HG02970 (cell line): ENCODE results near the gene ITPR2.
"Not testable (repeated sequence)": the region's sequence is repeated elsewhere in the genome, so short reads cannot be mapped to it uniquely, and the experiment has no call there.

Experiments
- ATAC-seq: cut with Tn5 transposase; IDR thresholded peaks from one replicate; pipeline ENCODE4 v1.9.1; 2021; ENCODE audit warnings: mild to moderate bottlenecking, moderate library complexity, moderate number of reproducible peaks; ENCODE audit not compliant: unreplicated experiment, low FRiP score

Gene ITPR2

GRCh38 chr12:26767116-26767515 is 65.9 kb downstream of the ITPR2 start:
- ATAC-seq: no peak

GRCh38 chr12:26762186-26762585 is 70.8 kb downstream of the ITPR2 start:
- ATAC-seq: no peak

GRCh38 chr12:26761775-26762174 is 71.2 kb downstream of the ITPR2 start:
- no peak for ATAC-seq

GRCh38 chr12:26760657-26761293 is 72.2 kb downstream of the ITPR2 start:
- ATAC-seq: no peak

DNA sequence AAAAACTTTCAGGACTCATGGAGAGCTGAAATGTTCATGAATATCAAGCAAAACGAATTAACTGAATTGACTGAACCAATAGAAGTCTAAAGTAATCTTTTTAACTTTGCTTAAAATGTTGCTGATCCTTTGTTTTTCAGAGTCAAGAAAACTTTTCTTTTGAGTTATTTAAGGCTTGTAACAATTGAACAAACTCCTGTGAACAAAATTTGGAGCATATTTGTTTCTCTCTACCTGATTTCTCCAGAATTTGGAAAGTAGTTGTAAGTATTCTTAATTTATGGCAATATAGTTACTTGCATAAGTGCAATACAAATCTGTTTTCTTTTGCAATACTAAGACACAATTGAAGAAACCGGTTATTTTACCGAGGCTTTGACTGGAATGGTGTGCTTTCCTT is 77.6 kb downstream of the ITPR2 start:
- ATAC-seq: not testable (repeated sequence)

DNA sequence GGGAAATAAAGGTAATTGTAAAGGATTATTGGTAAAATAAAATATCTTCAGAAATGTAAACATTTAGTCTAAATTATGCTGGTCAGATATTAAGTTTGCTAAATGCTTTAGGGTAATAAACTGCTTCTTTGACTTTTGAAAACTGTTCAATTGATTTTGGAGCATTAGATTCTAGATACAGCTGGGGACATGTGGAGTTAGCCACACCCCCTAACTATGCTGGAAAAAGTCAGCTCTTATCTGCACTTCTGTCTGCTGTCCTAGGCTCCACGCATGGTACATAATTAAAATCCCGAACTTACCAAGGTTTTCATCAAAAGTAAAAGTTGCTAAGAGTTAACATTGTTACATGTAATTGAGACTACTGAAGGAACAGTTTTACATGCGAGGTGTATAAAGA is 78.8 kb downstream of the ITPR2 start:
- no peak for ATAC-seq

GRCh38 chr12:26751179-26751578 is 81.8 kb downstream of the ITPR2 start:
- ATAC-seq: no peak

DNA sequence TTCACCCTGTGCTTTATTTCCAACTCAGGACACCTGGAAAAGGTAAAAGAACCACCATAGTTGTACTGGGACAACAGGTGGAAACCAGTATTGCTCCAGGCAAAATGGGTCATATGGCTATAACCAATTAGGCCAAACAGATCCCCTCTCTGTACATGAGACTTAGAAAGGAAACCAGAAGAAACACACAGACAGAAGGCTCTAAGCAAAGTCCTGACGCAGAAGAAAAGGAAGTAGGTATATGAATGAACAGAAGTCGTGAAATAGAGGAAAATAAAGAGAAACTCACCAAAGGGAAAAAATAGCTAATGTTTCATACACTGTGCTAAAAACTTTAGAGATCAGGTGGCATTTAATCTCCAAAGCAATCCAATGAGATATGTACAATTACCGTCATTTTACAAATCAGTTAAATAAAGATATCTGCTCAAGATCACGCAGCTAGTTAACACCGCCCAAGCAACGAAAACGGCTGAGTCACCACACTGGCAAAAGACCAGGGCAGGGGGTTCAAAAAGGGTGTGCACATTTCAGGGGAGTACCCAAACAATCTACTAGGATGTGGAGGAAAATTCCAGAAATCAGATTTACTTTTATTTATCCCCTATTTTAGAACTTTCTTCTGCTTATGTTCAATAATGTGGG is 82.3 kb downstream of the ITPR2 start:
- ATAC-seq: peak; percentile 32

DNA sequence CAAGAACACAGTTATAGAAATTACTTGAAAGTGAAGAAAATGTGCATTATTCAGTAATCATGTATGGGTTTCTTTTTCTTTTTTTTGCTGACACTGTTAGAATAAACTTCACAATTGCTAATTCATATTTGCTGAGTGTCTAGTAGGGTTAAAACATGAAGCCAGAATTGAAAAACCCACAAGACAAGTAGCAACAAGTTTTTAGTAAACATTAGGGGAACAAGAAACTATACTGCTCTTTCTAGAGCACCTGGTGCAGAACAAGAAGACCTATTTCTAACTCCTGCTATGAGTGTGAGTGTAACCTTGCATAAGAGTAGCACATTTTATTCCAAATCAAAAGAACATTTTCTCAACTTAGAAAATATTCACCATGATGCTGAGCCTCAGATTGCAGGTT is 83.2 kb downstream of the ITPR2 start:
- ATAC-seq: peak; percentile 54

DNA sequence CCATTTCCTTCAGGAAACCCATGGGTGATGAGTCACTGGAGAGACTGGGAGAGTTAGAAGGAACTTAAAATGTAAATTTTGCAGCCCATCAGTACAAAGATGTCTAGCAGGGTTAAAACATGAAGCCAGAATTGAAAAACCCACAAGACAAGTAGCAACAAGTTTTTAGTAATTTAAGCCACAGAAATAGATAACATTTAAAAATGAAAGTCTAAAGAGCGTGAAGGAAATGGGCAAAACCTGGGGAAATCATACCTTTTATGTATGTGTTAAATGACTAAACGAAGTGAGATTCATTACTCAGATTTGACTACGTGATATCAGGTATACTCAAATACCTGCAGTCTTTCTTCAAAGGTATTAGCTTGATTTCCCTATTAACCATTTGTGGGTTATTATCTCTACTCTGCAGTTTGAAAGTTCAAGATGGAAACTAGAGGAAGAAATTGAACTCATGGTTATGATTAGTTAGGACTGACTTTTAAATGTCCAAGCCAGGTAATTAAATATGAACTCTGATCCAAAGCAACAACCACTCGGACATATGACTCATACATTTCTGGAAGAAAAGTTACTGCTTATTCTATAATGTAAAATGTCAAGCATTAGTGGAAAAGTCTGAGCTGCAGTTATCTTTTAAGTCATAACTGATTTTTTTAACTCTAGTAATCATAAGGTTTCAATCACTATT is 84.1 kb downstream of the ITPR2 start:
- peak; percentile 47 for ATAC-seq

DNA sequence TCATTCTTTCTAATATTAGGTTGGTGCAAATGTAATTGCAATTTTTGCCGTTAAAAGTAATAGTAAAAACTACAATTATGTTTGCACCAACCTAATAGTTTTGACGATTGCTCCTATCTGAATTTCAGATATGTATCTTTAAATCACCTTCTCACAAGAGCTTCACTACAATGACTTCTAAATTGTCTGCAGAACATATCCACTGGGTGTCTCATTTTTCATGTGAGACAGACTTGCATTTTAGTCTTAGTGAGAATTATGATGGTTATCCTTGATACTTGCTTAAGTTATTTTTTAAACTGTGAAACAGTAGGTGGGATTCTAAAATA is 84.6 kb downstream of the ITPR2 start:
- no peak for ATAC-seq

- ATAC-seq: no peak
These were observed 86.8 kb downstream of the ITPR2 start for GRCh38 chr12:26746121-26746714.

DNA sequence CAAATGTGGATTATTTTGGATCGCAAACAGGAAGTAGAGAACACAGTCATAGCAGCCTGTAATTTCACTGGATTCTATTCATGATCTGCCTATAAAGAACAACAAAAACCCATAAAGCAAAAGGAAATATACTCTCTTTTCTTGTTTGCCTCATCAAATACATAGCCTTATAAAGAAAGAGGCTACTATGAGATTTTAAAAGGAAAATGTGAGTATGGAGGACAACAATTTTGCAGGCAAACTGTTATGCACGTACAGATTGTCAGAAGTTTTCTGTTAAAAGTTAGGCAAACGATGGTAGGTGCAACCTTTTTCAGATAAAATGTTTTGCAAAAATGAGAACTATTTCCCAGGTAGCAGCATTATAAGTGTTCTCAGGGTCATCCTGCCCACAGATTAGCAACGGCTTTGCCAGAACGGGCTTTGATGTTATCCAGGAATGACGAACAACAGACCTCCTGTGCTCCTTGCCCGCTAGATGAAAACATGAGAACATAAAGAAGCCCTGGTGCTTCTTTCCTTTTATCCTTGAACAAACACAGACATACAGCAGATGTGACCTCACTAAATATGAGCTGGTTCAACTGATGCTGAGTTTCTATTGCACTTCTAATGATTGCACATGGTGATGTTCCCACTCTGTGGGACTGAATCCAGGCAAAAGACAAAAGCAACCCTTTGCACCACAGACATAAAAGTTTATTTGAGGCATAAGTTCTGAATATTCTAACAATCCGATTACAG is 88.1 kb downstream of the ITPR2 start:
- no peak for ATAC-seq

GRCh38 chr12:26744042-26744626 is 88.9 kb downstream of the ITPR2 start:
- no peak for ATAC-seq

DNA sequence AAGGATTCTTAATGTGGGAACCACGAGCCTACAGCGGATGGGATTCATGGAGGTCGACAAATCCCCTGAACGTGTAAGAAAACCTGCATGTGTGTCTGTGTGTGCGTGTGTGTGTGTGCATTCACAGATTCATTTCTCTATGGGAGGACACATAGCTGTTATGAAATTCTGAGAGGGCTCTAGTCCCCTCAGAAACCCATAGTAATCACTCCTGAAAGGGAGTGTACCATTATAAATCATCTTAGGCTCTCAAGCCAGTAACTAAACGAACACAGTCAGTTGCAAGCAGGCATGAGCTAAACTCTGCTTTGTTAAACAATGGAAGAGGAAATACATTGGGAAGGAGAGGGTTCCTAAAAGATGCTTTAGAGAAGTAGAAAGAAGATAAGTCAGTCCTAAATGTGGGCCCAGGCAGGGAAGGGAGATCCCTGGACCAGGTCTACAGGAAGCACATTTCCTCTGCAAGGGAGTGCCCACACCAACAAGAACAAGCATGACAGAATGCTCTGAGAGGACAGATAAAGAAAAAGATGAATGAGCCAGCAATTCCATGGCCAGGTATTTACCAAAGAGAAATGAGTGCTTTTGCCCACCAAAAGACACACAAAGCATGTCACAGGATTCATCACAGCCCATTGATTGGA is 91.3 kb downstream of the ITPR2 start:
- ATAC-seq: no peak

DNA sequence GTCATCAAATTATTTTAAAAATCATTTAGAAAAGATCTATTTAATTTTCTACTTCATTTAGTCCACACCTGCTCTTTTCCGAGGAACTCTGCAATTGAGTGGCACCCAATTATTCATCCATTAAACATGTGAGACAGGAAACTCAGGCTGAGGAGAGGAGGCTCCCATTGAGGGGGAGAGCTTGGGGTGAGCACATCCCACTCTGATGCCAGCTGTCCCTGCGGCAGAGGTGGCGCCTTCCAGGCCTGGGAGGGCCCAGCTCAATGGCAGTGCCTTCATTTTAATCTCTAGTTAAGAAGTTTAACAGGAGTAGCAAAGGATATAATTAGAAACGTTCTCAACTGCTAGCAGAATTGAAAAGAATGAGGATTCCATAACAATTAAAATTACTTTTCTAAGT is 92.0 kb downstream of the ITPR2 start:
- no peak for ATAC-seq

DNA sequence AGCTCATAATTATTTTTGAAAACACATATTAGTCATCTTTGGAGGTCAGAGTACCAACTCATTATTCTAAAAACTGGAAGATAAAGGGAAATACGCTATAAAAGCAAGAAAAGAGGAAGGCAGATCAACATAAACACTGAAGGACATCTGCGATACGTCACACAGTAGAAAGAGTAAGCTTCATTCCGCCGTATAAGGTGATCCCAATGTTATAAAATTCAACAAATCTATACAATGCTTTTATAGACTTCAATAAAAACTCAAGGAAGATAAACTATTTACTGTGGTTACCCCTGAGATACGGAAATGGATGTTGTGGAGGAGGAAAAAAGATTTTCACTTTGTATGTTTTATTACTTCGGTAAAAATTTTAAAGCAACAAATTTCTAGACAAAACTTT is 92.6 kb downstream of the ITPR2 start:
- no peak for ATAC-seq

DNA sequence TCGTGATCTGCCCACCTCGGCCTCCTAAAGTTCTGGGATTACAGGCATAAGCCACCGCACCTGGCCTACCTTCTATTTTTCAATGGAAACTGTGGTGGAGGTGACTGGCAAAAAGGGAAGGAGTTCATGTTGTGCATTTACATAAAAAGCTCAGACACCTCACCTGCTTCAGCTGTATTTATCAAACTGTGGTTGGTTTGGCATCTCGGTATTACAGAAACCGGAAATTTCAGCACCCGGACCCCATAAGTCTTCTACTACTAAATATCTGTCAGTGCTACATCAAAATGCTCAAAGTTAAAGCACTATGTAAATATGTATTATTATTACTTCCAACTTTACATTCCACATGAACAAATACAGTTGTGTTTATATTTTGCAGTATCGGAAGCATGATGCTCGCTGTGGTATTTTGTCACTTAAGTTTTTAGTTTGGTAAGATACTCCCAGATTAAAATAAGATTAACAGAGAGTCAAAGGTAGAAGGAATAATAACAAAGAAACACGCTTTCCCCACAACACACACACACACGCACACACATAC is 95.4 kb downstream of the ITPR2 start:
- ATAC-seq: no peak

GRCh38 chr12:26736563-26737486 is 96.2 kb downstream of the ITPR2 start:
- ATAC-seq: no peak
